HCT116 (cell line): ENCODE data around the gene CLDN9. TPM values are rescaled to one million over a fixed set of nuclear protein-coding genes. Genes with fewer than 3 reads are reported as not detected.
A peak's percentile ranks its signal among the peaks of the same experiment; 100 is the strongest.

ENCODE experiments used
- ATAC-seq: fragments of 200-7000 bp; cut with Tn5 transposase; 2 replicates; pipeline ENCODE4 v1.9.1; 2020; ENCODE audit warnings: mild to moderate bottlenecking, moderate library complexity
- Bru-seq: library from RNA; stranded (reverse); fragments of 400-500 nt; gene quantifications from one replicate; lab custom pipeline; 2021; lab: Mats Ljungman, UMichigan
- BruChase-seq, 2 experiments: library from RNA; stranded (reverse); fragments of 400-500 nt; gene quantifications; one replicate each; lab custom pipeline; 2021; lab: Mats Ljungman, UMichigan
- BruUV-seq: library from RNA; stranded (reverse); fragments of 400-500 nt; replicated peaks from 2 replicates; lab custom pipeline; 2021; lab: Mats Ljungman, UMichigan
- CTCF ChIA-PET: fragments of 300-600 bp; sonication (Branson Sonifier 250); formaldehyde crosslinking; loops from one replicate; lab custom pipeline; 2021; ENCODE audit warnings: antibody characterized with exemption; lab: Charles Lee
- POLR2A ChIA-PET: fragments of 300-600, 350-600 bp; sonication (Branson Sonifier 250); formaldehyde crosslinking; loops from one replicate; lab custom pipeline; 2021; ENCODE audit warnings: antibody characterized with exemption; lab: Charles Lee
- RAD21 ChIA-PET, 2 experiments: fragments of 300-600 bp; sonication (Branson Sonifier 250); formaldehyde crosslinking; loops; one replicate each; lab custom pipeline; 2023; ENCODE audit warnings: low total read pairs in 2 of 2; ENCODE audit not compliant: uncharacterized antibody in 2 of 2, unreplicated experiment in 2 of 2, low non-redundant PET in 1 of 2; lab: Charles Lee
- DNase-seq: peaks from one replicate; pipeline ENCODE4 v3.0.0-alpha.2; 2010; ENCODE audit warnings: low read depth, low spot score
- H2AFZ ChIP-seq: fragments of 200-600 bp; shearing (Covaris generic), sonication (generic); 2 replicates; pipeline ENCODE4 v1.6.1; 2017; ENCODE audit warnings: low read depth, mixed run types, mixed read lengths, antibody characterized with exemption, low read length; ENCODE audit not compliant: poor library complexity, severe bottlenecking
- H3K27ac ChIP-seq: 2 replicates; pipeline ENCODE4 v1.5.1; 2012; ENCODE audit warnings: low read depth, low read length
- H3K27me3 ChIP-seq: fragments of 200-600 bp; sonication (generic); 2 replicates; pipeline ENCODE4 v1.6.1; 2016; ENCODE audit warnings: mixed run types, low read length, mixed read lengths; ENCODE audit not compliant: insufficient read depth
- H3K36me3 ChIP-seq, 2 experiments: fragments of 200-500 bp in 1 of 2; fragments of 200-600 bp in 1 of 2; sonication (Bioruptor generic) in 1 of 2; sonication (generic) in 1 of 2; 2 replicates each; pipeline versions ENCODE4 v1.5.1 to v1.6.1; 2014 to 2016; ENCODE audit warnings: low read length in 2 of 2, inconsistent platforms in 1 of 2, mixed read lengths in 1 of 2, mixed run types in 1 of 2; ENCODE audit not compliant: insufficient read depth in 2 of 2, control insufficient read depth in 1 of 2
- H3K4me1 ChIP-seq, 2 experiments: fragments of 200-600 bp in 1 of 2; sonication (generic) in 1 of 2; 2 replicates each; pipeline versions ENCODE4 v1.5.1 to v1.6.1; 2012 to 2017; ENCODE audit warnings: low read length in 2 of 2, inconsistent platforms in 1 of 2, mild to moderate bottlenecking in 1 of 2, mixed read lengths in 1 of 2, mixed run types in 1 of 2, moderate library complexity in 1 of 2; ENCODE audit not compliant: insufficient read depth in 2 of 2, control insufficient read depth in 1 of 2
- H3K4me2 ChIP-seq: fragments of 200-600 bp; sonication (generic); 2 replicates; pipeline ENCODE4 v1.6.1; 2017; ENCODE audit warnings: mixed run types, low read length, mixed read lengths
- H3K4me3 ChIP-seq, 2 experiments: fragments of 200-600 bp in 1 of 2; sonication (generic) in 1 of 2; replicated peaks in 1 of 2; 2 replicates each; pipeline ENCODE4 v1.5.1; 2011 to 2016; ENCODE audit warnings: low read length in 2 of 2, control low read depth in 1 of 2, low read depth in 1 of 2, mild to moderate bottlenecking in 1 of 2, mixed read lengths in 1 of 2, mixed run types in 1 of 2
- H3K79me2 ChIP-seq: fragments of 200-600 bp; sonication (generic); 2 replicates; pipeline ENCODE4 v1.6.1; 2017; ENCODE audit warnings: mild to moderate bottlenecking, mixed run types, low read length, moderate library complexity, mixed read lengths; ENCODE audit not compliant: insufficient read depth
- H3K9ac ChIP-seq: fragments of 200-600 bp; sonication (generic); 2 replicates; pipeline ENCODE4 v1.6.1; 2016; ENCODE audit warnings: low read length, mixed read lengths
- H3K9me2 ChIP-seq: fragments of 200-600 bp; sonication (generic), shearing (Covaris generic); 2 replicates; pipeline ENCODE4 v1.6.1; 2017; ENCODE audit warnings: mixed run types, mild to moderate bottlenecking, moderate library complexity; ENCODE audit not compliant: insufficient read depth
- H3K9me3 ChIP-seq, 2 experiments: fragments of 200-500 bp in 1 of 2; fragments of 200-600 bp in 1 of 2; sonication (Bioruptor generic) in 1 of 2; sonication (generic) in 1 of 2; 2 replicates each; pipeline ENCODE4 v1.6.1; 2014 to 2017; ENCODE audit warnings: low read length in 2 of 2, mixed read lengths in 2 of 2, inconsistent platforms in 1 of 2, low read depth in 1 of 2, mild to moderate bottlenecking in 1 of 2, mixed run types in 1 of 2, moderate library complexity in 1 of 2; ENCODE audit not compliant: control insufficient read depth in 1 of 2, insufficient read depth in 1 of 2
- H4K20me1 ChIP-seq: fragments of 200-600 bp; sonication (generic), shearing (Covaris generic); 2 replicates; pipeline ENCODE4 v1.6.1; 2017; ENCODE audit warnings: mixed run types, mild to moderate bottlenecking, moderate library complexity; ENCODE audit not compliant: insufficient read depth
- ELF1 ChIP-seq: IDR thresholded peaks from 2 replicates; pipeline ENCODE4 v1.6.1; 2012; ENCODE audit warnings: low read depth, borderline replicate concordance
- POLR2A ChIP-seq: IDR thresholded peaks from 2 replicates; pipeline ENCODE4 v1.7.0; 2011; ENCODE audit warnings: borderline replicate concordance; ENCODE audit not compliant: insufficient read depth, insufficient read length; ENCODE audit errors: extremely low read depth
- POLR2AphosphoS5 ChIP-seq: IDR thresholded peaks from 2 replicates; pipeline ENCODE4 v1.6.1; 2011; ENCODE audit warnings: mild to moderate bottlenecking, low read depth, low read length, moderate library complexity
- ZFX ChIP-seq: fragments of 450-650 bp; IDR thresholded peaks from 2 replicates; pipeline ENCODE4 v1.6.1; 2017
- intact Hi-C: fragments of 100-400 bp; cut with micrococcal nuclease; formaldehyde crosslinking; loops from 2 replicates; pipeline ENCODE4 v1.10.0; 2022
- long read RNA-seq: library from polyadenylated mRNA; unstranded; transcript quantifications from one replicate; pipeline ENCODE4 v2.0.0, GENCODE V29; 2021; ENCODE audit not compliant: unreplicated experiment
- polyA plus RNA-seq: library from polyadenylated mRNA; unstranded; fragments of >200 nt; gene quantifications from 2 replicates; pipeline ENCODE4 v1.2.1, GENCODE V29; 2012; ENCODE audit warnings: missing spikeins
- total RNA-seq: library from RNA; stranded (reverse); gene quantifications from one replicate; pipeline ENCODE4 v1.2.1, GENCODE V29; 2021; ENCODE audit not compliant: unreplicated experiment

CLDN9 gene
- total RNA-seq (0.76 TPM), Bru-seq, nascent RNA (percentile 32 among the genes with signal in this experiment), BruChase-seq, experiment 1, labeled RNA remaining after a 6-hour chase (percentile 45 among the genes with signal in this experiment), BruChase-seq, experiment 2, labeled RNA remaining after a 2-hour chase (percentile 42 among the genes with signal in this experiment)
- polyA plus RNA-seq, result 0.96 and 1.4 TPM in 2 replicates
- long read RNA-seq, partial matches to known transcripts, result 0 of 1 reads
- long read RNA-seq, other reads (novel, unspliced or antisense), result 0 of 1 reads

GRCh38 chr16:3012828-3013420 is at the start of gene CLDN9:
Gene CLDN9, plus strand, starts transcription at chr16:3012923. Its CDS starts 440 bp downstream, at chr16:3013363.
- DNase-seq (no peak), ATAC-seq (peak; percentile 64)
- Histone ChIP-seq H3K4me2 (peak within 1 kb of the TSS; percentile 79), H3K9me2 (no peaks in the 10 kb centered on the region), H3K9ac (peak within 1 kb of the TSS; percentile 48), H3K27ac (peak within 1 kb of the TSS; percentile 37; the same call in 1 of the 2 replicates), H2AFZ (no peak within 1 kb of the TSS), H3K79me2 (no peaks in the 10 kb centered on the region), H3K9me3 (no peaks in the 10 kb centered on the region), H3K4me3 (peak within 1 kb of the TSS in 1 of 2 experiments; percentile 22; a peak in 2 of 4 replicates), H3K36me3 (no peaks in the 10 kb centered on the region), H3K4me1 (peaks cover 52 to 84% of the 10 kb centered on the region in 2 experiments), H4K20me1 (no peaks in the 10 kb centered on the region), H3K27me3 (no peaks in the 10 kb centered on the region)
- RAD21 ChIA-PET, result no interaction called here
- TF ChIP-seq POLR2A, result no peak
- TF ChIP-seq ELF1, result no peak
- TF ChIP-seq POLR2AphosphoS5, result peak; percentile 48
- CTCF ChIA-PET, result interaction anchor here (1.0 to 1.2 kb wide), 2 partner anchors 10 to 15 kb away, joined by 3 to 4 read pairs; no protein-coding TSS in a partner anchor
- no TSS peak for BruUV-seq
- intact Hi-C loops, result no loop called here
- POLR2A ChIA-PET, result interaction anchor here (1.8 kb wide), 1 partner anchor 8 kb away, joined by 9 read pairs; the partner anchor contains the start of gene TNFRSF12A

- Histone ChIP-seq H3K4me3 (peak overlapping the region; percentile 71 to 83), H3K27ac (peak overlapping the region; percentile 89), H3K9me2 (no peaks in the 10 kb centered on the region), H3K4me1 (peaks cover 18 to 48% of the 10 kb centered on the region in 2 experiments), H3K4me2 (peak overlapping the region; percentile 98), H3K9ac (peak overlapping the region; percentile 88), H4K20me1 (no peaks in the 10 kb centered on the region), H3K27me3 (no peaks in the 10 kb centered on the region), H3K79me2 (no peaks in the 10 kb centered on the region), H3K36me3 (no peaks in the 10 kb centered on the region), H2AFZ (no peak overlapping the region), H3K9me3 (no peaks in the 10 kb centered on the region)
- RAD21 ChIA-PET, result no interaction called here
- TF ChIP-seq POLR2AphosphoS5 (no peak), ZFX (peak; percentile 11; the same call in 1 of the 2 replicates)
- no TSS peak for BruUV-seq
- DNase-seq (no peak), ATAC-seq (no peak)
- CTCF ChIA-PET, result interaction anchor here (1.0 to 1.5 kb wide), 3 partner anchors 18 to 46 kb away, joined by 3 to 5 read pairs (median 3); no protein-coding TSS in a partner anchor
- intact Hi-C loops, result no loop called here
- POLR2A ChIA-PET, result interaction anchor here (0.7 to 4.1 kb wide), 3 partner anchors 9 to 59 kb away, joined by 3 to 29 read pairs (median 5); partner anchors contain the start of genes HCFC1R1, THOC6 and TNFRSF12A
These were observed 49.5 kb upstream of the CLDN9 start for GRCh38 chr16:2963074-2963722.
